HCT116 (cell line): ENCODE data around the gene MAPK8IP3.

ENCODE experiments used
- CBX3 ChIP-seq: IDR thresholded peaks from 2 replicates; pipeline ENCODE4 v1.6.1; 2012; ENCODE audit warnings: low read depth
- EZH2 ChIP-seq: fragments of 200-600 bp; sonication (generic); IDR thresholded peaks from 2 replicates; pipeline ENCODE4 v1.6.1; 2017; ENCODE audit warnings: antibody characterized with exemption, mixed run types
- EZH2phosphoT487 ChIP-seq: fragments of 200-600 bp; IDR thresholded peaks from 2 replicates; pipeline ENCODE4 v1.6.1; 2018; ENCODE audit warnings: antibody characterized with exemption, borderline replicate concordance
- POLR2A ChIP-seq: IDR thresholded peaks from 2 replicates; pipeline ENCODE4 v1.7.0; 2011; ENCODE audit warnings: borderline replicate concordance; ENCODE audit not compliant: insufficient read depth, insufficient read length; ENCODE audit errors: extremely low read depth
- POLR2AphosphoS5 ChIP-seq: IDR thresholded peaks from 2 replicates; pipeline ENCODE4 v1.6.1; 2011; ENCODE audit warnings: mild to moderate bottlenecking, low read depth, low read length, moderate library complexity
- TF ChIP-seq, protein P1 (sequence below), 3 experiments: fragments of 200-600 bp in 1 of 3; sonication (generic) in 1 of 3; IDR thresholded peaks in 2 of 3; conservative IDR thresholded peaks in 1 of 3; 2 replicates each; pipeline ENCODE4 v1.5.1; 2012 to 2017; ENCODE audit warnings: low read depth in 2 of 3, low read length in 2 of 3, antibody characterized with exemption in 1 of 3, borderline replicate concordance in 1 of 3, control low read depth in 1 of 3, mild to moderate bottlenecking in 1 of 3, mixed read lengths in 1 of 3, mixed run types in 1 of 3, moderate library complexity in 1 of 3; ENCODE audit not compliant: insufficient read depth in 1 of 3
- TF ChIP-seq, protein P2 (sequence below): IDR thresholded peaks from 2 replicates; pipeline ENCODE4 v1.6.1; 2012; ENCODE audit warnings: low read depth

DNA sequence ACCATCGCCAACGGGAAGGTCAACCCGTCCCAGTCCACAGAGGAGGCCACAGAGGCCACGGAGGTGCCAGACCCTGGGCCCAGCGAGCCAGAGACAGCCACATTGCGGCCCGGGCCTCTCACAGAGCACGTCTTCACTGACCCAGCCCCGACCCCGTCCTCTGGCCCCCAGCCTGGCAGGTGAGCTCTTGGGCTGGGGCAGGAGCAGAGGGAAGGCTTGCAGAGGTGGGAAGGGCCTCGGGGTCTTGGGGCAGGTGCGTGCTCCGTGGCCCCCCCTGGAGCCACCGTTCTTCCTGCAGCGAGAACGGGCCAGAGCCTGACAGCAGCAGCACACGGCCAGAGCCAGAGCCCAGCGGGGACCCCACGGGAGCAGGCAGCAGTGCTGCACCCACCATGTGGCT lies 60.2 kb downstream of the MAPK8IP3 start:
- TF ChIP-seq, protein P1, sequence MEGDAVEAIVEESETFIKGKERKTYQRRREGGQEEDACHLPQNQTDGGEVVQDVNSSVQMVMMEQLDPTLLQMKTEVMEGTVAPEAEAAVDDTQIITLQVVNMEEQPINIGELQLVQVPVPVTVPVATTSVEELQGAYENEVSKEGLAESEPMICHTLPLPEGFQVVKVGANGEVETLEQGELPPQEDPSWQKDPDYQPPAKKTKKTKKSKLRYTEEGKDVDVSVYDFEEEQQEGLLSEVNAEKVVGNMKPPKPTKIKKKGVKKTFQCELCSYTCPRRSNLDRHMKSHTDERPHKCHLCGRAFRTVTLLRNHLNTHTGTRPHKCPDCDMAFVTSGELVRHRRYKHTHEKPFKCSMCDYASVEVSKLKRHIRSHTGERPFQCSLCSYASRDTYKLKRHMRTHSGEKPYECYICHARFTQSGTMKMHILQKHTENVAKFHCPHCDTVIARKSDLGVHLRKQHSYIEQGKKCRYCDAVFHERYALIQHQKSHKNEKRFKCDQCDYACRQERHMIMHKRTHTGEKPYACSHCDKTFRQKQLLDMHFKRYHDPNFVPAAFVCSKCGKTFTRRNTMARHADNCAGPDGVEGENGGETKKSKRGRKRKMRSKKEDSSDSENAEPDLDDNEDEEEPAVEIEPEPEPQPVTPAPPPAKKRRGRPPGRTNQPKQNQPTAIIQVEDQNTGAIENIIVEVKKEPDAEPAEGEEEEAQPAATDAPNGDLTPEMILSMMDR (IDR thresholded peaks at IDR 0.05 in 2 of 3, conservative IDR thresholded peaks at IDR 0.05 in 1 of 3; ENCODE audit: borderline replicate concordance in 1 of 3, insufficient read depth in 1 of 3, low read depth in 2 of 3, low read length in 2 of 3): no peak
- no peak for TF ChIP-seq EZH2
- TF ChIP-seq POLR2A: no peak
- TF ChIP-seq POLR2AphosphoS5: no peak
- TF ChIP-seq, protein P2, sequence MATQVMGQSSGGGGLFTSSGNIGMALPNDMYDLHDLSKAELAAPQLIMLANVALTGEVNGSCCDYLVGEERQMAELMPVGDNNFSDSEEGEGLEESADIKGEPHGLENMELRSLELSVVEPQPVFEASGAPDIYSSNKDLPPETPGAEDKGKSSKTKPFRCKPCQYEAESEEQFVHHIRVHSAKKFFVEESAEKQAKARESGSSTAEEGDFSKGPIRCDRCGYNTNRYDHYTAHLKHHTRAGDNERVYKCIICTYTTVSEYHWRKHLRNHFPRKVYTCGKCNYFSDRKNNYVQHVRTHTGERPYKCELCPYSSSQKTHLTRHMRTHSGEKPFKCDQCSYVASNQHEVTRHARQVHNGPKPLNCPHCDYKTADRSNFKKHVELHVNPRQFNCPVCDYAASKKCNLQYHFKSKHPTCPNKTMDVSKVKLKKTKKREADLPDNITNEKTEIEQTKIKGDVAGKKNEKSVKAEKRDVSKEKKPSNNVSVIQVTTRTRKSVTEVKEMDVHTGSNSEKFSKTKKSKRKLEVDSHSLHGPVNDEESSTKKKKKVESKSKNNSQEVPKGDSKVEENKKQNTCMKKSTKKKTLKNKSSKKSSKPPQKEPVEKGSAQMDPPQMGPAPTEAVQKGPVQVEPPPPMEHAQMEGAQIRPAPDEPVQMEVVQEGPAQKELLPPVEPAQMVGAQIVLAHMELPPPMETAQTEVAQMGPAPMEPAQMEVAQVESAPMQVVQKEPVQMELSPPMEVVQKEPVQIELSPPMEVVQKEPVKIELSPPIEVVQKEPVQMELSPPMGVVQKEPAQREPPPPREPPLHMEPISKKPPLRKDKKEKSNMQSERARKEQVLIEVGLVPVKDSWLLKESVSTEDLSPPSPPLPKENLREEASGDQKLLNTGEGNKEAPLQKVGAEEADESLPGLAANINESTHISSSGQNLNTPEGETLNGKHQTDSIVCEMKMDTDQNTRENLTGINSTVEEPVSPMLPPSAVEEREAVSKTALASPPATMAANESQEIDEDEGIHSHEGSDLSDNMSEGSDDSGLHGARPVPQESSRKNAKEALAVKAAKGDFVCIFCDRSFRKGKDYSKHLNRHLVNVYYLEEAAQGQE: no peak
- no peak for TF ChIP-seq EZH2phosphoT487
- no peak for TF ChIP-seq CBX3
